ENCODE data around the gene UBE2E3.

The UBE2E3 gene

DNA sequence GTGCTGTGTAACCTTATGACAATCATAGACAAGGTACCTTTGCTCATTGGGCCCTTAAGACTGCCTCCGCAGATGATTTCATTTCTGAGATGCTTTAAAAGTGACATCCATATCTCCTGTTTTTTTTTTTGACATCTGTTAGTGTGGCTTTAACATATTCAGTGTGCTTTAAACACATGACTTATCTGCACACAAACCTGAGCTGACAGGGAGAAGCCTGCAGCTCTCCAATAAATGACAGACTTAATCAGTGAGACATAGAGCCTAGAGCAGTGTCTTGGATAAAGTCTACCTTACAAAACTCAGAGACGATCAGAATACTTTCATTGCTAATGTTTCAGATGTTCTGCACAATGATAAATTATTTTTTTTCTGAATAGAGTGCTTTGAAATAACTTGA lies 130.7 kb downstream of the UBE2E3 start:
- no peaks in the 10 kb centered on the region for H3K36me3 ChIP-seq
- TF ChIP-seq, protein P1, sequence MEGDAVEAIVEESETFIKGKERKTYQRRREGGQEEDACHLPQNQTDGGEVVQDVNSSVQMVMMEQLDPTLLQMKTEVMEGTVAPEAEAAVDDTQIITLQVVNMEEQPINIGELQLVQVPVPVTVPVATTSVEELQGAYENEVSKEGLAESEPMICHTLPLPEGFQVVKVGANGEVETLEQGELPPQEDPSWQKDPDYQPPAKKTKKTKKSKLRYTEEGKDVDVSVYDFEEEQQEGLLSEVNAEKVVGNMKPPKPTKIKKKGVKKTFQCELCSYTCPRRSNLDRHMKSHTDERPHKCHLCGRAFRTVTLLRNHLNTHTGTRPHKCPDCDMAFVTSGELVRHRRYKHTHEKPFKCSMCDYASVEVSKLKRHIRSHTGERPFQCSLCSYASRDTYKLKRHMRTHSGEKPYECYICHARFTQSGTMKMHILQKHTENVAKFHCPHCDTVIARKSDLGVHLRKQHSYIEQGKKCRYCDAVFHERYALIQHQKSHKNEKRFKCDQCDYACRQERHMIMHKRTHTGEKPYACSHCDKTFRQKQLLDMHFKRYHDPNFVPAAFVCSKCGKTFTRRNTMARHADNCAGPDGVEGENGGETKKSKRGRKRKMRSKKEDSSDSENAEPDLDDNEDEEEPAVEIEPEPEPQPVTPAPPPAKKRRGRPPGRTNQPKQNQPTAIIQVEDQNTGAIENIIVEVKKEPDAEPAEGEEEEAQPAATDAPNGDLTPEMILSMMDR (IDR thresholded peaks at IDR 0.05; ENCODE audit: low read depth, low read length) = no peak
- DNase-seq = peak; percentile 39
- no peak overlapping the region for H3K27ac ChIP-seq
- H3K9me3 ChIP-seq (ENCODE audit: severe bottlenecking) = no peaks in the 10 kb centered on the region
- no peaks in the 10 kb centered on the region for H3K27me3 ChIP-seq (ENCODE audit: insufficient read depth, low read depth, severe bottlenecking)
- H3K4me3 ChIP-seq (ENCODE audit: low read depth, low read length) = no peak overlapping the region

DNA sequence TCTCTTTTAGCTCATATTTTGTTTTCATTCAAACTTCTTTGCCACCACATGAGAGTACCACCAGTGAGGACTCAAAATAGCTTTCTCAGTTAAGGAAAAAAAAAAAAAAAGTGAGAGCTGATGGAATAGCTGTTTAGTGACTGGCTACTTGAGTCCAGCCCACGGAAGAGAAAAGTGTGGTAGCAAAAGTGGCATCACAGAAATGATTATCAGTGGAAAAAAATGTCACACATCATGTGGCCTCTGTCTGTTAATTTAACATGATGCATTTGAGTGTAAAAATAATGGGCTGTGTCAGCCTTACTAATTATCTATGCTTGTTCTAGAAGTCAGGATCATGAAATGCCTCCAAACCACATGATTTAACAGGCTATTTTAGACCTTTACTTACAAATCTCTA lies 132.5 kb downstream of the UBE2E3 start:
- no peaks in the 10 kb centered on the region for H3K36me3 ChIP-seq
- DNase-seq = no peak
- H3K4me3 ChIP-seq (ENCODE audit: low read depth, low read length) = no peak overlapping the region
- TF ChIP-seq, protein P1 (IDR thresholded peaks at IDR 0.05; ENCODE audit: low read depth, low read length) = no peak
- H3K27me3 ChIP-seq (ENCODE audit: insufficient read depth, low read depth, severe bottlenecking) = no peaks in the 10 kb centered on the region
- no peaks in the 10 kb centered on the region for H3K9me3 ChIP-seq (ENCODE audit: severe bottlenecking)
- no peak overlapping the region for H3K27ac ChIP-seq

All from WERI-Rb-1 (cell line).